H1 (cell line): ENCODE measurements around the gene GPX5. TPM values are rescaled to one million over a fixed set of nuclear protein-coding genes. Genes with fewer than 3 reads are reported as not detected.

Experiments
- BACH1 ChIP-seq: IDR thresholded peaks from 2 replicates; pipeline ENCODE4 v1.6.1; 2012; ENCODE audit warnings: low read length, improper control_type of control experiment
- CHD1 ChIP-seq: IDR thresholded peaks from 2 replicates; pipeline ENCODE4 v1.6.1; 2012; ENCODE audit warnings: low read depth, low read length, improper control_type of control experiment
- CHD2 ChIP-seq: IDR thresholded peaks from 2 replicates; pipeline ENCODE4 v1.6.1; 2012; ENCODE audit warnings: low read length, improper control_type of control experiment
- CREB1 ChIP-seq: IDR thresholded peaks from 2 replicates; pipeline ENCODE4 v1.6.1; 2012; ENCODE audit warnings: inconsistent platforms
- E2F6 ChIP-seq: IDR thresholded peaks from 2 replicates; pipeline ENCODE4 v1.6.1; 2012; ENCODE audit warnings: inconsistent platforms
- EGR1 ChIP-seq: IDR thresholded peaks from 2 replicates; pipeline ENCODE4 v1.6.1; 2011; ENCODE audit warnings: low read depth, low read length, borderline replicate concordance
- EZH2 ChIP-seq: fragments of 200-600 bp; sonication (generic); IDR thresholded peaks from 2 replicates; pipeline ENCODE4 v1.7.1; 2012; ENCODE audit warnings: low read depth, mild to moderate bottlenecking, moderate library complexity, low read length, inconsistent platforms; ENCODE audit not compliant: severe bottlenecking
- FOSL1 ChIP-seq: IDR thresholded peaks from 2 replicates; pipeline ENCODE4 v1.6.1; 2011; ENCODE audit warnings: mild to moderate bottlenecking, low read depth, low read length, moderate library complexity; ENCODE audit not compliant: insufficient read depth
- GABPA ChIP-seq: IDR thresholded peaks from 2 replicates; pipeline ENCODE4 v1.6.1; 2011; ENCODE audit warnings: mild to moderate bottlenecking, low read length, moderate library complexity, borderline replicate concordance; ENCODE audit not compliant: insufficient read depth
- HDAC2 ChIP-seq, 2 experiments: fragments of 300-600 bp in 1 of 2; sonication (generic) in 1 of 2; IDR thresholded peaks; 2 replicates each; pipeline ENCODE4 v1.6.1; 2011 to 2012; ENCODE audit warnings: low read depth in 2 of 2, low read length in 2 of 2, mild to moderate bottlenecking in 2 of 2, moderate library complexity in 2 of 2, borderline replicate concordance in 1 of 2, inconsistent platforms in 1 of 2
- JUN ChIP-seq: IDR thresholded peaks from 2 replicates; pipeline ENCODE4 v1.6.1; 2011; ENCODE audit warnings: low read depth, mild to moderate bottlenecking, improper control_type of control experiment, low read length
- KDM1A ChIP-seq: fragments of 200-600, 300-600 bp; sonication (generic); IDR thresholded peaks from 2 replicates; pipeline ENCODE4 v1.7.1; 2016; ENCODE audit warnings: mild to moderate bottlenecking, low read length, borderline replicate concordance
- NRF1 ChIP-seq: IDR thresholded peaks from 2 replicates; pipeline ENCODE4 v1.6.1; 2011; ENCODE audit warnings: mild to moderate bottlenecking, low read depth, low read length, improper control_type of control experiment
- PHF8 ChIP-seq: fragments of 200-600 bp; sonication (generic); conservative IDR thresholded peaks from 2 replicates; pipeline ENCODE4 v1.7.1; 2012; ENCODE audit warnings: low read depth, mild to moderate bottlenecking, inconsistent platforms, low read length, moderate library complexity
- RAD21 ChIP-seq, 2 experiments: IDR thresholded peaks in 1 of 2; conservative IDR thresholded peaks in 1 of 2; 2 replicates each; pipeline ENCODE4 v1.6.1; 2011; ENCODE audit warnings: low read depth in 2 of 2, low read length in 2 of 2, improper control_type of control experiment in 1 of 2, inconsistent platforms in 1 of 2, mild to moderate bottlenecking in 1 of 2, moderate library complexity in 1 of 2
- RNF2 ChIP-seq: fragments of 200-900, 300-1000 bp; sonication (generic); IDR thresholded peaks from 2 replicates; pipeline ENCODE4 v1.7.1; 2016; ENCODE audit warnings: borderline replicate concordance, low read depth, mild to moderate bottlenecking, antibody characterized with exemption, low read length; ENCODE audit not compliant: poor library complexity, severe bottlenecking; ENCODE audit errors: missing control alignments
- SIN3A ChIP-seq, 2 experiments: IDR thresholded peaks in 1 of 2; conservative IDR thresholded peaks in 1 of 2; 2 replicates each; pipeline ENCODE4 v1.6.1; 2011 to 2012; ENCODE audit warnings: low read length in 2 of 2, improper control_type of control experiment in 1 of 2, low read depth in 1 of 2, mild to moderate bottlenecking in 1 of 2
- SIRT6 ChIP-seq: IDR thresholded peaks from one replicate; pipeline ENCODE4 v1.7.1; 2012; ENCODE audit warnings: low read length, inconsistent platforms
- SIX5 ChIP-seq: IDR thresholded peaks from 2 replicates; pipeline ENCODE4 v1.6.1; 2011; ENCODE audit warnings: mild to moderate bottlenecking, low read depth, low read length
- SP1 ChIP-seq: IDR thresholded peaks from 2 replicates; pipeline ENCODE4 v1.6.1; 2011; ENCODE audit warnings: low read depth, low read length
- SP4 ChIP-seq: IDR thresholded peaks from 2 replicates; pipeline ENCODE4 v1.6.1; 2012; ENCODE audit warnings: low read length, inconsistent platforms
- TAF1 ChIP-seq: IDR thresholded peaks from 2 replicates; pipeline ENCODE4 v1.6.1; 2011; ENCODE audit warnings: mild to moderate bottlenecking, low read depth, low read length
- TBP ChIP-seq: IDR thresholded peaks from 2 replicates; pipeline ENCODE4 v1.6.1; 2011; ENCODE audit warnings: low read depth, low read length, improper control_type of control experiment
- TCF12 ChIP-seq: IDR thresholded peaks from 2 replicates; pipeline ENCODE4 v1.6.1; 2011; ENCODE audit warnings: low read depth, mild to moderate bottlenecking, low read length
- polyA plus RNA-seq, 7 experiments: library from polyadenylated mRNA; depleted of rRNA in 3 of 7; stranded (reverse) in 5 of 7; unstranded in 2 of 7; fragments of >200 nt in 5 of 7; fragments of 200-250 nt in 2 of 7; gene quantifications; 1 replicate in 5 of 7; 2 replicates in 1 of 7; 4 replicates in 1 of 7; pipeline versions ENCODE4 v1.2.1 to v1.2.3, GENCODE V29; 2011 to 2013; ENCODE audit warnings: missing spikeins in 2 of 7, mixed read lengths in 2 of 7
- total RNA-seq: library from RNA; stranded (reverse); fragmentation: NEBNext Ultra II Directional; extraction: Animal tissue kit (Norgen Biotek cat#: 25700); gene quantifications from 2 replicates; pipeline ENCODE4 v1.2.1, GENCODE V29; 2021

The GPX5 gene
- total and polyA plus RNA-seq, 2 of the 8 experiments (the other 6 are each of a cell fraction or from before 2014, with no cell fraction given): 0.08 TPM; not detected in 1

DNA sequence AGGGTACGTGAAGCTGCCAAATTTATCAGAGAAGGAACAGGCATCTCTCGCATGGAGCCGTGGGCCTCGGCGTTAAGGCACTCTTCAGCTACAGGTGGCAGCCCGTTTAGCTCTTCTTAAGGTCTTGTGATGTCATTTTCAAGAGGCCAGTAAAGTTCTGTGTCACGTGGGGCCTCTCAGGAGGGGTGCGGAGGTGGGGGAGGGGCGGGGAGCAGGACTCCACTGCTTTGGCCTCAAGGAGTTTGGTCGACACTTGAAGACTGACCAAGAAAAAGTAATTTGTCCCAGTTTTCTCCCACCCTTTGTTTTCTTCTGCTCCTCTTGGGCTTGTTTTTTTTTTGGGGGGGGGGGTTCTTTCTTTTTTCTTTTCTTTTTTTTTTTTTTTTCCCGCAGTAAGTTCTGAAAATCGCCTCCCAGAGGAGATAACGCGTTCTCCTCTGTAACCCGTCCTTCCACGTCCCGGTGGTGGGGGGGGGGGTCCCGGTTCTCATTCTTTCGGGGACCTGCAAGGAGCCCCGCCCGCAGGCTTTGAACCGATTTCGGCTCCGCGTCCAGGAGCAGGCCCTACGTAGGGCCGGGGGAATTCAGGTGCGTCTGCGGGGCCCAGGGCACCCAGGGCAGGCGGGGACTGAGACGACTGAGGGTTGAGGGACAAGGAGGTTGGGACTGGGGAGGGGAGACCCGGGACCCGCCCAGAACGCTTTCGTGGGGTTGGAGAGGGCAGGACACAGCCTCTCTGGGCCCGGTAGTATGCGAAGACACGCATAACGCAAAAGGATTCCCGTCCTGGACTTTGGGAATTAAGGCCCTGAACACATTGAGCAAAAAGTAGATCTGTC is 36.1 kb upstream of the GPX5 start (continued):
- TF ChIP-seq EGR1 (no peak), BACH1 (no peak), RNF2 (no peak), PHF8 (peak; percentile 62), SIN3A (conservative IDR thresholded peaks at IDR 0.05 in 1 of 2, IDR thresholded peaks at IDR 0.05 in 1 of 2; ENCODE audit: low read depth in 1 of 2, low read length in 2 of 2) (peak in 1 of 2 experiments; percentile 35; a peak in 1 of 4 replicates), FOSL1 (no peak), SP1 (no peak), GABPA (no peak), CHD1 (no peak), EZH2 (no peak), JUN (no peak), SIX5 (no peak), NRF1 (no peak), SIRT6 (no peak), TBP (peak; percentile 25; the same call in 1 of the 2 replicates), TAF1 (peak; percentile 71), CREB1 (peak; percentile 86), KDM1A (no peak), RAD21 (IDR thresholded peaks at IDR 0.05 in 1 of 2, conservative IDR thresholded peaks at IDR 0.05 in 1 of 2; ENCODE audit: low read depth in 2 of 2, low read length in 2 of 2) (no peak), E2F6 (no peak; the same call in none of the 2 replicates), TCF12 (no peak), HDAC2 (IDR thresholded peaks at IDR 0.05; ENCODE audit: borderline replicate concordance in 1 of 2, low read depth in 2 of 2, low read length in 2 of 2) (no peak; a peak in 1 of 4 replicates), CHD2 (no peak), SP4 (no peak)
